HG02759 (cell line): ENCODE measurements around the gene SORT1.

Source experiments
- ATAC-seq: cut with Tn5 transposase; IDR thresholded peaks from one replicate; pipeline ENCODE4 v1.9.1; 2021; ENCODE audit warnings: mild to moderate bottlenecking, moderate library complexity; ENCODE audit not compliant: unreplicated experiment

SORT1 gene

GRCh38 chr1:109263597-109264378 is 133.9 kb downstream of the SORT1 start:
- peak; percentile 82 for ATAC-seq

- ATAC-seq = peak; percentile 8
Measured at GRCh38 chr1:109263234-109263596, 134.5 kb downstream of the SORT1 start.

- no peak for ATAC-seq
Measured at GRCh38 chr1:109262231-109263055, 135.3 kb downstream of the SORT1 start.

- no peak for ATAC-seq
Measured at GRCh38 chr1:109261578-109261977, 136.1 kb downstream of the SORT1 start.

DNA sequence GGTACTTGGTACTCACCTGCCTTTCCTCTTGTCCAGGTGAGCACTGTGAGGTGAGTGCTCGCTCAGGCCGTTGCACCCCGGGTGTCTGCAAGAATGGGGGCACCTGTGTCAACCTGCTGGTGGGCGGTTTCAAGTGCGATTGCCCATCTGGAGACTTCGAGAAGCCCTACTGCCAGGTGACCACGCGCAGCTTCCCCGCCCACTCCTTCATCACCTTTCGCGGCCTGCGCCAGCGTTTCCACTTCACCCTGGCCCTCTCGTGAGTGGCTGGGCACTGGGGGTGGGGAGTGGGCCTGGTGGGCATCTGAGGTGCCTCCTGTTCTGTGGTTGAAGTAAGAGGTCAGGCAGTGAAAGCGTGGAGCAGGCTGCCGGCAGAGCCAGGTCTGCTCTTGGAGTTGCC is 136.7 kb downstream of the SORT1 start:
- no peak for ATAC-seq

DNA sequence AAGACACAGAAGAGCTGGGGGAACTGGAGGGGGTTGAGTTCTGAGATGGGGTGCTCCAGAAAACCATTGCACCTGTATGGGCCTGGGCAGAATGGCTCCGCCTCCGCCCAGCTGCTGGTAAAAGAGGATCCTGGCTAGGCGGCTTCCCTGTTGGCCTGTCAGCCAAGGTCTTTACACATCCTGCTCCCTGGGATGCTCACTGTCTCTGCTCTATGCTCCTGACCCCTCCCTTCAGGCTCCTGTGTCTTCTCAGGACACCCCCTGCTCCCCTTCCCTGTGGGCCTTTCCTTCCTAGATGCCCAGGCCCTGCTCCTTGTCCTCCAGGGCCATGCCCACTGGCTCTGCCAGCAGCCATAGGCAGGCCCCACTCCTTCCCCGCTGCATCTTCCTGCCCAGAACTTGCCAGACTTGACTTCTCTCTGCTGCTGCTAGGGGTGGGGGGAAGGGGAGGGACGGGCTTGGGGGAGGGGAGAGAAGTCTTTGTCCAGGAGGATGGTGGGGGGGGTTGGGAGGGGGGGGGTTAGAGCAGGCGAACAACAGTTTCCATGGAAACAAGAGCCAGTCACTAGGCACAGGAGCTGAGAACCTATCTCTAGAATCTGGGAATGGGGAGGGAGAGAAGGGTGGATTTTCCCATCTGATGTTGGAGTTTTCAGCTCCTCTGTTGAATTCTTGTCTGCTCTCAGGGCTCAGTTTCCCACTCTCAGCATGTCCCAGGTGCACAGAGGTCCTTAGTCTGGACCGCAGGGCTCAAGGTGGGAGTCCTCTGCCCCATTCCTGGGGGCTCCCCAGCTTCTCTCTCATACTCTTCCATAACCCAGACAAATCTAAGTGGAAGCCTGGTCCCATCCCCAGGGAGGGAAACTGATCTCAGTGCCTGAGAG is 137.8 kb downstream of the SORT1 start:
- no peak for ATAC-seq
